Spinal cord (tissue), 10 donors: ENCODE results near the gene AMOTL1. TPM values are rescaled to one million over a fixed set of nuclear protein-coding genes. Genes with fewer than 3 reads are reported as not detected.
"Not testable (repeated sequence)": the region's sequence is repeated elsewhere in the genome, so short reads cannot be mapped to it uniquely, and the experiment has no call there.

Experiments used
- DNase-seq, 6 donors: peaks; one replicate each; pipeline versions ENCODE4 v3.0.0 to v3.0.0-alpha.2; 2013 to 2015; ENCODE audit warnings: low spot score in 6 of 6, low read depth in 4 of 6
- H3K27ac ChIP-seq: one replicate; pipeline ENCODE4 v1.5.1; 2013; ENCODE audit warnings: low read depth, low read length, control low read depth
- H3K27me3 ChIP-seq: one replicate; pipeline ENCODE4 v1.6.1; 2013; ENCODE audit warnings: low read length; ENCODE audit not compliant: control insufficient read depth, insufficient read depth
- H3K36me3 ChIP-seq: one replicate; pipeline ENCODE4 v1.6.1; 2013; ENCODE audit warnings: low read length; ENCODE audit not compliant: control insufficient read depth, insufficient read depth
- H3K4me1 ChIP-seq: one replicate; pipeline ENCODE4 v1.6.1; 2013; ENCODE audit warnings: low read length; ENCODE audit not compliant: control insufficient read depth, insufficient read depth
- H3K4me3 ChIP-seq: one replicate; pipeline ENCODE4 v1.5.1; 2013; ENCODE audit warnings: low read depth, low read length, control low read depth
- H3K9me3 ChIP-seq: one replicate; pipeline ENCODE4 v1.6.1; 2013; ENCODE audit warnings: low read length; ENCODE audit not compliant: control insufficient read depth, insufficient read depth
- WGBS: methylation state at CpG from one replicate; pipeline ENCODE4 v1.1.5; 2013; ENCODE audit warnings: missing lambda C conversion rate; ENCODE audit not compliant: insufficient coverage; 5-methylcytosine and 5-hydroxymethylcytosine counted together
- polyA plus RNA-seq, 2 donors: library from polyadenylated mRNA; unstranded; fragments of 120-200 nt; gene quantifications; one replicate each; pipeline ENCODE4 v1.2.1, GENCODE V29; 2013; ENCODE audit not compliant: insufficient read length in 2 of 2
- total RNA-seq, 2 donors: library from RNA; depleted of rRNA in 1 of 2; stranded (reverse); fragments of 120-200 nt in 1 of 2; fragments of >200 nt in 1 of 2; gene quantifications; one replicate each; pipeline versions ENCODE4 v1.2.3 to v1.2.4, GENCODE V29; 2013 to 2014
- donor health status: healthy.

AMOTL1 gene
- total and polyA plus RNA-seq, 4 donors = 20.2 to 60.6 (median 34.5) TPM

- Histone ChIP-seq H3K27ac (no peak overlapping the region), H3K4me3 (no peak overlapping the region), H3K27me3 (no peaks in the 10 kb centered on the region), H3K36me3 (no peaks in the 10 kb centered on the region), H3K4me1 (peaks cover 4% of the 10 kb centered on the region), H3K9me3 (no peaks in the 10 kb centered on the region)
- no peak for DNase-seq
- no CpG with 5 or more reads among the region's 2 CpGs for WGBS
Measured at GRCh38 chr11:94838027-94838731, 70.0 kb downstream of the AMOTL1 start.

DNA sequence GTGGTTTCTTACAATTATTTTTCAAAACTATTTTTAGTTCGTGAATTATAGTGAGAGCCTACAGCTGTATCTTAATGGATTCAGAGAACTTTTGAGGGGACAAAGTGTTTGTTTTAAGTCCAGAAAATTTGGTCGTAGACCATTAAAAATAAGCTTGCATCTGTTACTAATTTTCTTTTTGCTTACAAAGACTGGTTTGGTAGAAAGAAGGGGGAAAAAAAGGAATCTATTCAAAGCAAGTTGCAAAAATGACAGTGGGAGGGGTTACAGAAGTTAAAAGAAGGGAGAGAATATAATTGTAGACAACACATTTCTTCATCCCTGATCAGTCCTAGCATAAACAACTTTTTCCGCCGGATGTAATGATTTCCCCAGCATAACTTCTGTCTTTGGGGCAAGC, 72.1 kb downstream of the AMOTL1 start:
- Histone ChIP-seq H3K36me3 (no peaks in the 10 kb centered on the region), H3K27me3 (no peaks in the 10 kb centered on the region), H3K4me1 (no peaks in the 10 kb centered on the region), H3K4me3 (no peak overlapping the region), H3K27ac (peak overlapping the region; percentile 65), H3K9me3 (no peaks in the 10 kb centered on the region)
- no CpG with 5 or more reads among the region's 4 CpGs for WGBS
- DNase-seq = peak in 1 of 6 donors; percentile 53

- no peaks in the 10 kb centered on the region for H3K9me3 ChIP-seq
- H3K4me3 ChIP-seq = no peak overlapping the region
- no peak overlapping the region for H3K27ac ChIP-seq
- H3K27me3 ChIP-seq = no peaks in the 10 kb centered on the region
- no peaks in the 10 kb centered on the region for H3K4me1 ChIP-seq
- H3K36me3 ChIP-seq = no peaks in the 10 kb centered on the region
- DNase-seq = no peak
Measured at GRCh38 chr11:94844031-94844430, 75.9 kb downstream of the AMOTL1 start.

DNA sequence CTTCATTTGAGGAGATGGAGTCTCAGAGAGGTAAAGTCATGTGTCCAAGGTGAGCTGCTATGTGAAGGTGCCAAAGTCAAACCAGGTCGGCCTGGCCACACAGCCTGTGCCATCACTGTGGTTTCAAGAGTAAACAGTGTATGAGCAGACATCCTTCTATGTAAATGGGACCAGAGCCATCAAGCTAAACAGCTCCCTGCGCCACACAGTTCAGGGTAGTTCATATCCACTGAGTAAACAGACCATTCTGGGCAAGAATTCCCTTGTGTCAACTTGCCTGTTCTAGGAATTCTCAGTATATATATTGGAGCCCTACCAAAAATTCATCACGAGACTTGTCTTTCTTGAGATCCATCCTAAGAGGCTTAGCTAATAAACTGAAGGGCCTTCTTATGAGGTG, 77.5 kb downstream of the AMOTL1 start:
- Histone ChIP-seq H3K9me3 (no peaks in the 10 kb centered on the region), H3K36me3 (peaks cover 3% of the 10 kb centered on the region), H3K27me3 (no peaks in the 10 kb centered on the region), H3K4me1 (no peaks in the 10 kb centered on the region), H3K4me3 (no peak overlapping the region), H3K27ac (no peak overlapping the region)
- peak in 1 of 6 donors; percentile 50 for DNase-seq
- WGBS = 80% methylated on average over 2 of the region's 3 CpGs

- Histone ChIP-seq H3K4me1 (no peaks in the 10 kb centered on the region), H3K9me3 (no peaks in the 10 kb centered on the region), H3K27me3 (no peaks in the 10 kb centered on the region), H3K27ac (no peak overlapping the region), H3K4me3 (no peak overlapping the region), H3K36me3 (peaks cover 17% of the 10 kb centered on the region)
- DNase-seq = peak in 1 of 6 donors; percentile 56
- WGBS = 43% methylated on average over 4 of the region's 9 CpGs
Measured at GRCh38 chr11:94849839-94850238, 81.7 kb downstream of the AMOTL1 start.

GRCh38 chr11:94851864-94852636, 83.9 kb downstream of the AMOTL1 start:
- peak in 1 of 6 donors; percentile 91 for DNase-seq
- H3K36me3 ChIP-seq = peaks cover 23% of the 10 kb centered on the region
- WGBS = no CpG with 5 or more reads among the region's 3 CpGs
- H3K4me3 ChIP-seq = no peak overlapping the region
- no peak overlapping the region for H3K27ac ChIP-seq
- peaks cover 4% of the 10 kb centered on the region for H3K4me1 ChIP-seq
- H3K9me3 ChIP-seq = no peaks in the 10 kb centered on the region
- H3K27me3 ChIP-seq = no peaks in the 10 kb centered on the region

- peaks cover 23% of the 10 kb centered on the region for H3K36me3 ChIP-seq
- DNase-seq, H3K9me3 ChIP-seq, H3K27me3 ChIP-seq, H3K4me1 ChIP-seq, H3K4me3 ChIP-seq, H3K27ac ChIP-seq: not testable (repeated sequence)
- no CpG with 5 or more reads among the region's 4 CpGs for WGBS
Measured at GRCh38 chr11:94853288-94853687, 85.1 kb downstream of the AMOTL1 start.

GRCh38 chr11:94853836-94854235, 85.7 kb downstream of the AMOTL1 start:
- Histone ChIP-seq H3K4me1 (peaks cover 4% of the 10 kb centered on the region), H3K27me3 (no peaks in the 10 kb centered on the region), H3K4me3 (no peak overlapping the region), H3K27ac (no peak overlapping the region), H3K36me3 (peaks cover 23% of the 10 kb centered on the region), H3K9me3 (no peaks in the 10 kb centered on the region)
- DNase-seq = no peak
- 91% methylated on average over 5 of the region's 5 CpGs for WGBS

GRCh38 chr11:94854770-94855633, 86.8 kb downstream of the AMOTL1 start:
- no peaks in the 10 kb centered on the region for H3K27me3 ChIP-seq
- no peaks in the 10 kb centered on the region for H3K9me3 ChIP-seq
- 91% methylated on average over 7 of the region's 8 CpGs for WGBS
- H3K4me1 ChIP-seq = peaks cover 4% of the 10 kb centered on the region
- no peak for DNase-seq
- H3K27ac ChIP-seq = no peak overlapping the region
- H3K4me3 ChIP-seq = no peak overlapping the region
- peaks cover 27% of the 10 kb centered on the region for H3K36me3 ChIP-seq
